ENCODE data around the gene RNF2. TPM values are rescaled to one million over a fixed set of nuclear protein-coding genes. Genes with fewer than 3 reads are reported as not detected.
"Not testable (repeated sequence)": the region's sequence is repeated elsewhere in the genome, so short reads cannot be mapped to it uniquely, and the experiment has no call there.

RNF2 gene
- total and polyA plus RNA-seq, 2 of the 13 experiments (the other 11 are each of a cell fraction or from before 2014, with no cell fraction given) = 19.3 to 21.7 TPM

- peak; percentile 41; the same call in 1 of the 2 replicates for TF ChIP-seq ARID4A (CRISPR knock-in tag; IDR thresholded peaks at IDR 0.05; ENCODE audit: borderline replicate concordance)
- TF ChIP-seq MTF2 (CRISPR knock-in tag; IDR thresholded peaks at IDR 0.05; ENCODE audit: borderline replicate concordance) = peak; percentile 81; the same call in 1 of the 2 replicates
- TF ChIP-seq SKI (IDR thresholded peaks at IDR 0.05; ENCODE audit: partially characterized antibody) = peak; percentile 28
- no peak for TF ChIP-seq SMC3 (IDR thresholded peaks at IDR 0.05; ENCODE audit: low read length)
Measured at GRCh38 chr1:185044981-185045813, at the start of gene RNF2 (continued).

- ATAC-seq; H3K27ac ChIP-seq (ENCODE audit: extremely low read length, insufficient read depth, low read length); H4K20me1 ChIP-seq (ENCODE audit: insufficient read depth, low read length); DNase-seq (ENCODE audit: low spot score); in situ Hi-C loops (cut with HindIII; ENCODE audit: extremely low pct_ligation_motif_present, low pct_unique_long_range_greater_than_20kb); H3K4me1 ChIP-seq (ENCODE audit: insufficient read depth, low read length); H3K36me3 ChIP-seq (replicated peaks in 1 of 2; ENCODE audit: control insufficient read depth in 1 of 2, insufficient read depth in 2 of 2, low read length in 2 of 2); H3K9ac ChIP-seq (ENCODE audit: insufficient read depth, low read depth, low read length); POLR2A ChIA-PET; H3K9me3 ChIP-seq (ENCODE audit: low read length); H3K4me3 ChIP-seq (replicated peaks in 1 of 3; ENCODE audit: insufficient read depth in 1 of 3, low read depth in 2 of 3, low read length in 3 of 3); H2AFZ ChIP-seq (ENCODE audit: low read length); CTCF ChIA-PET (ENCODE audit: low intra/inter-chr PET ratio, low total read pairs); FAIRE-seq; H3K79me2 ChIP-seq (ENCODE audit: insufficient read depth, low read length); H3K4me2 ChIP-seq (ENCODE audit: low read depth, low read length); BruUV-seq (replicated peaks); H3K27me3 ChIP-seq (ENCODE audit: control insufficient read depth in 1 of 2, insufficient read depth in 2 of 2, low read length in 2 of 2); intact Hi-C loops (cut with micrococcal nuclease; ENCODE audit: unreplicated experiment): not testable (repeated sequence)
- 30% methylated on average over 6 of the region's 6 CpGs for WGBS (ENCODE audit: low lambda C conversion rate)
Measured at GRCh38 chr1:184999974-185000373, 45.4 kb upstream of the RNF2 start.

GRCh38 chr1:185001312-185001880 is 44.0 kb upstream of the RNF2 start:
- intact Hi-C loops (cut with micrococcal nuclease; ENCODE audit: unreplicated experiment); BruUV-seq (replicated peaks); H3K4me1 ChIP-seq (ENCODE audit: insufficient read depth, low read length); ATAC-seq; H3K9ac ChIP-seq (ENCODE audit: insufficient read depth, low read depth, low read length); POLR2A ChIA-PET; H3K4me3 ChIP-seq (replicated peaks in 1 of 3; ENCODE audit: insufficient read depth in 1 of 3, low read depth in 2 of 3, low read length in 3 of 3); FAIRE-seq; H3K36me3 ChIP-seq (replicated peaks in 1 of 2; ENCODE audit: control insufficient read depth in 1 of 2, insufficient read depth in 2 of 2, low read length in 2 of 2); H3K79me2 ChIP-seq (ENCODE audit: insufficient read depth, low read length); DNase-seq (ENCODE audit: low spot score); H3K27me3 ChIP-seq (ENCODE audit: control insufficient read depth in 1 of 2, insufficient read depth in 2 of 2, low read length in 2 of 2); H4K20me1 ChIP-seq (ENCODE audit: insufficient read depth, low read length); H3K27ac ChIP-seq (ENCODE audit: extremely low read length, insufficient read depth, low read length); H2AFZ ChIP-seq (ENCODE audit: low read length); H3K4me2 ChIP-seq (ENCODE audit: low read depth, low read length); CTCF ChIA-PET (ENCODE audit: low intra/inter-chr PET ratio, low total read pairs); in situ Hi-C loops (cut with HindIII; ENCODE audit: extremely low pct_ligation_motif_present, low pct_unique_long_range_greater_than_20kb); H3K9me3 ChIP-seq (ENCODE audit: low read length): not testable (repeated sequence)
- 66% methylated on average over 21 of the region's 26 CpGs for WGBS (ENCODE audit: low lambda C conversion rate)

Data from HepG2 (cell line).